DOHH2 (cell line): ENCODE data around the gene NUP205.

Experiments used
- EZH2phosphoT487 ChIP-seq: fragments of 200-600 bp; sonication (generic); IDR thresholded peaks from 2 replicates; pipeline ENCODE4 v1.6.1; 2017; ENCODE audit warnings: borderline replicate concordance, mild to moderate bottlenecking, antibody characterized with exemption, low read length, moderate library complexity, mixed read lengths
- TF ChIP-seq, protein P1 (sequence below): fragments of 200-600 bp; sonication (generic); IDR thresholded peaks from one replicate; pipeline ENCODE4 v1.5.1; 2014; ENCODE audit warnings: antibody characterized with exemption, mild to moderate bottlenecking, low read depth, low read length; ENCODE audit not compliant: poor library complexity, severe bottlenecking

DNA sequence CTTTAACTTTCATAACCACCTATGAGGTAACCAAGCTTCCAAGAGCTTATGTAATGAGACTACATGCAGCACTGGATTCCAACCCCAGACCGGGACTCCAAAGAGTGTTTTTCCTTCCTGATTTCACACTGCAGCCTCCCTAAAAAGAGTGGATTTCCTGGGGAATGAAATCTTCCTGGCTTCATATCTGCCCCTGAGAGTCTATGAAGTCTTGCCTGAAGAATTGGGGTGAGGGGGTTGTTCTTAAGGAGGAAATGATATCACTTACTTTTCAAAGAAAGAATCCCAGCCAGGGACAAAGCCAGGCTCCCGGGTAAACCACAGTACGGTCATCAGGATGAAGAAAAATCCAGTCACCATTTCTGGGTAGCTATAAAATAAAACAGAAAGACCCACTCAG lies 134.3 kb downstream of the NUP205 start:
- TF ChIP-seq, protein P1, sequence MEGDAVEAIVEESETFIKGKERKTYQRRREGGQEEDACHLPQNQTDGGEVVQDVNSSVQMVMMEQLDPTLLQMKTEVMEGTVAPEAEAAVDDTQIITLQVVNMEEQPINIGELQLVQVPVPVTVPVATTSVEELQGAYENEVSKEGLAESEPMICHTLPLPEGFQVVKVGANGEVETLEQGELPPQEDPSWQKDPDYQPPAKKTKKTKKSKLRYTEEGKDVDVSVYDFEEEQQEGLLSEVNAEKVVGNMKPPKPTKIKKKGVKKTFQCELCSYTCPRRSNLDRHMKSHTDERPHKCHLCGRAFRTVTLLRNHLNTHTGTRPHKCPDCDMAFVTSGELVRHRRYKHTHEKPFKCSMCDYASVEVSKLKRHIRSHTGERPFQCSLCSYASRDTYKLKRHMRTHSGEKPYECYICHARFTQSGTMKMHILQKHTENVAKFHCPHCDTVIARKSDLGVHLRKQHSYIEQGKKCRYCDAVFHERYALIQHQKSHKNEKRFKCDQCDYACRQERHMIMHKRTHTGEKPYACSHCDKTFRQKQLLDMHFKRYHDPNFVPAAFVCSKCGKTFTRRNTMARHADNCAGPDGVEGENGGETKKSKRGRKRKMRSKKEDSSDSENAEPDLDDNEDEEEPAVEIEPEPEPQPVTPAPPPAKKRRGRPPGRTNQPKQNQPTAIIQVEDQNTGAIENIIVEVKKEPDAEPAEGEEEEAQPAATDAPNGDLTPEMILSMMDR = no peak
- no peak for TF ChIP-seq EZH2phosphoT487
